GM21447 (cell line): Measurements from ENCODE around the gene PYGO1.
"Not testable (repeated sequence)": the region's sequence is repeated elsewhere in the genome, so short reads cannot be mapped to it uniquely, and the experiment has no call there.

Experiments used
- ATAC-seq: cut with Tn5 transposase; IDR thresholded peaks from one replicate; pipeline ENCODE4 v1.9.1; 2021; ENCODE audit not compliant: unreplicated experiment

Gene PYGO1

GRCh38 chr15:55513621-55514413 lies 74.3 kb downstream of the PYGO1 start:
- ATAC-seq, result not testable (repeated sequence)

GRCh38 chr15:55513152-55513551 lies 75.0 kb downstream of the PYGO1 start:
- no peak for ATAC-seq

GRCh38 chr15:55507567-55507966 lies 80.6 kb downstream of the PYGO1 start:
- no peak for ATAC-seq

- ATAC-seq, result not testable (repeated sequence)
These were observed 82.7 kb downstream of the PYGO1 start for GRCh38 chr15:55505407-55505806.

- ATAC-seq, result no peak
These were observed 89.0 kb downstream of the PYGO1 start for GRCh38 chr15:55499151-55499550.

- ATAC-seq, result peak; percentile 98
These were observed 89.8 kb downstream of the PYGO1 start for GRCh38 chr15:55498109-55498938.

GRCh38 chr15:55496716-55497115 lies 91.4 kb downstream of the PYGO1 start:
- ATAC-seq, result no peak

GRCh38 chr15:55494931-55495330 lies 93.2 kb downstream of the PYGO1 start:
- ATAC-seq, result no peak

GRCh38 chr15:55488952-55489600 lies 99.1 kb downstream of the PYGO1 start:
- not testable (repeated sequence) for ATAC-seq
